PFSK-1 (cell line): ENCODE results near the gene NAALADL2.

Experiments used
- FOXP2 ChIP-seq: optimal IDR thresholded peaks from 2 replicates; pipeline ENCODE3; 2011; ENCODE audit warnings: borderline replicate concordance, control low read depth, inconsistent platforms; ENCODE audit not compliant: insufficient read depth; ENCODE audit errors: extremely low read length, extremely low read depth
- POLR2AphosphoS5 ChIP-seq: IDR thresholded peaks from 2 replicates; pipeline ENCODE4 v1.6.1; 2012; ENCODE audit warnings: low read depth, mild to moderate bottlenecking, control low read depth, low read length, moderate library complexity
- SIN3A ChIP-seq: IDR thresholded peaks from 2 replicates; pipeline ENCODE4 v1.6.1; 2012; ENCODE audit warnings: mild to moderate bottlenecking, low read length, moderate library complexity, borderline replicate concordance; ENCODE audit not compliant: insufficient read depth
- TAF1 ChIP-seq: IDR thresholded peaks from 2 replicates; pipeline ENCODE4 v1.6.1; 2012; ENCODE audit warnings: low read length, control low read depth, borderline replicate concordance; ENCODE audit not compliant: insufficient read depth
- TF ChIP-seq, protein P1 (sequence below), 2 experiments: IDR thresholded peaks; 2 replicates each; pipeline versions ENCODE4 v1.6.1 to v1.8.0; 2011 to 2012; ENCODE audit warnings: low read depth in 2 of 2, low read length in 2 of 2, control low read depth in 1 of 2, inconsistent platforms in 1 of 2, mild to moderate bottlenecking in 1 of 2, moderate library complexity in 1 of 2; ENCODE audit not compliant: insufficient read depth in 1 of 2

NAALADL2 gene

DNA sequence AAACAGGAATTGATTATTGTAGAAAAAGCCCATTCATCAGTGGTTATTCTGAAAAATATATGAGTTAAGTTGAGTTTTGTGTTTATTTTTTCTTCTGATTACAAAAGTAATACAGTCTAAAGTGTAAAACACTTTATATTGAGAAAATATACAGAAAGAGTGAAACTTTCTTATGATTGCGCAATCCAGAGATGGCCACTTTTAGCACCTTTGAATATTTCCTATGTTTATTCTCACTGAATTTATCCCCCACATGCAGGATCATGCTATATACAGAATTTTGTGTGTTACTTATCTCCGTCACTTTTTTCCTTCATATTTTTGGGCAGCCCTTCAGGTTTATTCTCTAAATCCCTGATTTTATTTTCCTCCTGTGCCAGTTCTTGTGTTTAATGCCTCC, 285.2 kb downstream of the NAALADL2 start:
- no peak for TF ChIP-seq SIN3A
- no peak for TF ChIP-seq POLR2AphosphoS5
- no peak for TF ChIP-seq FOXP2
- TF ChIP-seq TAF1 = no peak
- TF ChIP-seq, protein P1, sequence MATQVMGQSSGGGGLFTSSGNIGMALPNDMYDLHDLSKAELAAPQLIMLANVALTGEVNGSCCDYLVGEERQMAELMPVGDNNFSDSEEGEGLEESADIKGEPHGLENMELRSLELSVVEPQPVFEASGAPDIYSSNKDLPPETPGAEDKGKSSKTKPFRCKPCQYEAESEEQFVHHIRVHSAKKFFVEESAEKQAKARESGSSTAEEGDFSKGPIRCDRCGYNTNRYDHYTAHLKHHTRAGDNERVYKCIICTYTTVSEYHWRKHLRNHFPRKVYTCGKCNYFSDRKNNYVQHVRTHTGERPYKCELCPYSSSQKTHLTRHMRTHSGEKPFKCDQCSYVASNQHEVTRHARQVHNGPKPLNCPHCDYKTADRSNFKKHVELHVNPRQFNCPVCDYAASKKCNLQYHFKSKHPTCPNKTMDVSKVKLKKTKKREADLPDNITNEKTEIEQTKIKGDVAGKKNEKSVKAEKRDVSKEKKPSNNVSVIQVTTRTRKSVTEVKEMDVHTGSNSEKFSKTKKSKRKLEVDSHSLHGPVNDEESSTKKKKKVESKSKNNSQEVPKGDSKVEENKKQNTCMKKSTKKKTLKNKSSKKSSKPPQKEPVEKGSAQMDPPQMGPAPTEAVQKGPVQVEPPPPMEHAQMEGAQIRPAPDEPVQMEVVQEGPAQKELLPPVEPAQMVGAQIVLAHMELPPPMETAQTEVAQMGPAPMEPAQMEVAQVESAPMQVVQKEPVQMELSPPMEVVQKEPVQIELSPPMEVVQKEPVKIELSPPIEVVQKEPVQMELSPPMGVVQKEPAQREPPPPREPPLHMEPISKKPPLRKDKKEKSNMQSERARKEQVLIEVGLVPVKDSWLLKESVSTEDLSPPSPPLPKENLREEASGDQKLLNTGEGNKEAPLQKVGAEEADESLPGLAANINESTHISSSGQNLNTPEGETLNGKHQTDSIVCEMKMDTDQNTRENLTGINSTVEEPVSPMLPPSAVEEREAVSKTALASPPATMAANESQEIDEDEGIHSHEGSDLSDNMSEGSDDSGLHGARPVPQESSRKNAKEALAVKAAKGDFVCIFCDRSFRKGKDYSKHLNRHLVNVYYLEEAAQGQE (IDR thresholded peaks at IDR 0.05; ENCODE audit: insufficient read depth in 1 of 2, low read depth in 2 of 2, low read length in 2 of 2) = no peak

DNA sequence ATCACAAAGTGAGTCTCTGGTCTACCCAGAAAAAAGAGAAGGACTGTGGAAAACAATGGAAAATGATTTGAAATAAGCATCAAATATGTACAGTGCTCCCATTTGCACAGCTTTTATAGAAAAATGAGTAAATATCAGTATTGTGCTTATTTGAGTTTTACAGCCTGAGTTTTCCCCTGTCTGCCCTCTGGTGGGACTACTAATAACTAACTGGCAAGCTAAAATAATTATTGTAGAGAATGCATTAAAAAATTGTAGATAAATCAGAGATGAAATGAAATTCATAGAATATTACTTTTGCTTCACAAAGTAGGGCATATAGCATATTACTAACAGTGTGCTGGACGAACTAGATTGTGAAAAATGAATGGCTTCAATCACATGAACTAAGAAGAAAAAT, 287.1 kb downstream of the NAALADL2 start:
- TF ChIP-seq TAF1 (no peak), POLR2AphosphoS5 (no peak), FOXP2 (no peak), SIN3A (no peak)
- TF ChIP-seq, protein P1 (IDR thresholded peaks at IDR 0.05; ENCODE audit: insufficient read depth in 1 of 2, low read depth in 2 of 2, low read length in 2 of 2) = no peak

DNA sequence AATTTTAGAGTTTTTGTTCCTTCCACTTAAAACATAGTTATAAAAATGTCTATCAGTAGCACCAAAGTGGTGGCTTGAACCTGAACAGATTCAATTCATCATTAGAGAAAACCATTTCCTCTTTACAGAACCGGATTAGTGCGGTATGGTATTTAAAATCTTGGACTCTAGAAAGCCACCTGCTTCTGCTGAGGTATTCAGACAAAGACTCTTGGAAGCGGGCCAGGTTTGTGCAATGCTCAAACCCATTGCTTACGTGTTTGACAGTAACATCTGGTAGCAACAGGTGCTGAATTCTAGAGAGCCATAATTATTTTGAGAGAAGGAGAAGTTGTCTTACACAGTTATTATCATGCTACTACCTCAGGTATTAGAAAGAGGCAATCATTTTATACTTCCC, 290.5 kb downstream of the NAALADL2 start:
- TF ChIP-seq POLR2AphosphoS5 (no peak), SIN3A (no peak), FOXP2 (no peak), TAF1 (no peak)
- TF ChIP-seq, protein P1 (IDR thresholded peaks at IDR 0.05; ENCODE audit: insufficient read depth in 1 of 2, low read depth in 2 of 2, low read length in 2 of 2) = no peak

DNA sequence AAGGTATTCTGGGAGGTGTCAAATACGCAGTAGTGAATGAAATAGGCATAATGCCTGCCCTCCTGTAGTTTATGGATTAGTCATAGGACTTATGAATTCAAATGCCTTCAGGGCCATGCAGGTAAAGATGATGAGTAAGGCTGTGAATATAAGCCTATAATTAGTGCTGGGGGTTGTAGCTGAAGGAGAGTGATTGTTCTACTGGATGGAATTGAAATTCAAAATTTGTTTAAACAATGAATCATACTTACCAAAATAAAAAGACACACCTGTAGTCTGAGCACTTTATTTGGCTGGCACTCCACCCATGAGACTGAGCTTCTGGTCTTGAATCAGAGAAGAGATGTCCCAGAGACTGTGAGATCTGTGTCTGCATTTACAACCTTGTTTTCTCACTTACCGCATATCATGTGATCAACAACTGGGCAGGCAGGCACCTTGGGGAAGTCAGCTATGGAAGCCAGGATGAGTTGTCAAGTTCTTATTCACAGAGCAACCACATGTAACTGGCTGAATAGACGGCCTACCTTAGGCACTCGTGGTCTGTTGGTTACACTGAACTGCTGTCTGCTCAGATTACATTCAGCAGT, 291.8 kb downstream of the NAALADL2 start:
- TF ChIP-seq POLR2AphosphoS5 (no peak), TAF1 (no peak), FOXP2 (no peak), SIN3A (no peak)
- TF ChIP-seq, protein P1 (IDR thresholded peaks at IDR 0.05; ENCODE audit: insufficient read depth in 1 of 2, low read depth in 2 of 2, low read length in 2 of 2) = no peak
